GM12873 (cell line): ENCODE measurements around the gene PSD2.

Experiments used
- TF ChIP-seq, protein P1 (sequence below): IDR thresholded peaks from 2 replicates; pipeline ENCODE4 v1.5.1; 2012; ENCODE audit warnings: low read depth, mild to moderate bottlenecking, moderate library complexity, low read length, control low read depth; ENCODE audit not compliant: insufficient read depth; ENCODE audit errors: missing control alignments

The PSD2 gene

DNA sequence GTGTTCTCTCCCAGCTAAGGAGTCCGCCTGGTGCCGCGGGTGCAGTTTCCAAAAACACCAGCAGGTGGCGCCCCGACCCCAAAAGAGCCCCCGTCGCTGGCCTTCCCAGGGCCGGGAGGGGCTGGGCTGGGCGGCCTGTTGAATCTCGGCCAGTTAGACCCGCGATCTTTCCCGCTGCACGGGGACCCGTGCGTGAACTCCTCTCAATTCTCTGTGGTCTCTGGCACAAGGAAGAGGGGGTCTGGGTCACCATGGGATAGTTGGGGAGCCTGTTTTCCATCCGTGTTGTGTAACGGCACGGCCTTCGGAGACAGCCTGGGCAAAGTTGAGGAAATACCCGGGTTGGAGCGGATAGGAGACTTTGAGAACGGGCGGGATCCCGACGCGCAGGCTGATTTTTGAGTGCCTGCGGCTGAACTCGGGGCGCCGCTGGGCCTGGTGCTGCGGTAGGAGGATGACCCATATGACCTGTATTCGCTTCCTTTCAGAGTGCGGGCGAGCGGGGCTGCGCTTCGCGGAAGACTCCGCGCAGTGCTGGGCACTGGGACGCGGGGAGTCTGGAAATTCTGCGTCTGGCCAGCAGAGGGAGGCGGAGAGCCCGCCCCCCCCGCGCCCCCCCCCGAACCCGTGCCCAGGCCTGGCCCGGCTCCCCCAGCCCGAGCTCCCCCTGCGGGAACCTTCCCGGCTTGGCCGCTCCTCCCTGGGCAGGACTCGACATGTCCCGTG lies 7.9 kb upstream of the PSD2 start:
- TF ChIP-seq, protein P1, sequence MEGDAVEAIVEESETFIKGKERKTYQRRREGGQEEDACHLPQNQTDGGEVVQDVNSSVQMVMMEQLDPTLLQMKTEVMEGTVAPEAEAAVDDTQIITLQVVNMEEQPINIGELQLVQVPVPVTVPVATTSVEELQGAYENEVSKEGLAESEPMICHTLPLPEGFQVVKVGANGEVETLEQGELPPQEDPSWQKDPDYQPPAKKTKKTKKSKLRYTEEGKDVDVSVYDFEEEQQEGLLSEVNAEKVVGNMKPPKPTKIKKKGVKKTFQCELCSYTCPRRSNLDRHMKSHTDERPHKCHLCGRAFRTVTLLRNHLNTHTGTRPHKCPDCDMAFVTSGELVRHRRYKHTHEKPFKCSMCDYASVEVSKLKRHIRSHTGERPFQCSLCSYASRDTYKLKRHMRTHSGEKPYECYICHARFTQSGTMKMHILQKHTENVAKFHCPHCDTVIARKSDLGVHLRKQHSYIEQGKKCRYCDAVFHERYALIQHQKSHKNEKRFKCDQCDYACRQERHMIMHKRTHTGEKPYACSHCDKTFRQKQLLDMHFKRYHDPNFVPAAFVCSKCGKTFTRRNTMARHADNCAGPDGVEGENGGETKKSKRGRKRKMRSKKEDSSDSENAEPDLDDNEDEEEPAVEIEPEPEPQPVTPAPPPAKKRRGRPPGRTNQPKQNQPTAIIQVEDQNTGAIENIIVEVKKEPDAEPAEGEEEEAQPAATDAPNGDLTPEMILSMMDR: peak; percentile 92

DNA sequence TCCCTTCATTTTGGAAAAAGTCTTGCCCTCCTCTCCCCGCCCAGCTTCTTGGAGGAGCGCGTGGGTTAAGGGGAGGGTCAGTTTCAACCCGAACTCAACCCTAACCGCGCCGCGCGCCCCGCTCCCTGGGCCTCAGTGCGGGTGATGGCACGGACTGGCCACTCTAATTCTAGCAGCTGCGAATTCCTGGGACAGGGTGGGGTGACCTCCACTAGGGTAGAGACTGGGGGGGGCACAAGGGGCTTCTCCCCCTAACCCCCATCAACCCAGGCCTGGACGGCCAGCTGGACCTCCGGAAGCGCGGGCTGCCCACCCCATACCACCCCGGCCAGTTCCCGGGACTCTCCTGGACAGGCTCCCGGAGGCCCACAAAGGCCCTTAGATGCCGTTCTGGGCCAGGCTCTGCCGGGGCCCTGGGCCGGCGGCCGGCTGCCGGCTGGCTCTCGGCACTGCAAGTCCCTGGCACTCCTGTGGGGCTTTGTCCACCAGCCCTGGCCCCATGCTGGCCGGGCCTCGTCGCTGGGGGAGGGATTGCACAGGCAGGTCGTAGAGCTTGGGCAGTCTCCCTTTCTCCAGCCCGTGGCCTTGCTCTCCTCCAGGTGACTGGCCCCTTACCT lies 7.2 kb upstream of the PSD2 start:
- TF ChIP-seq, protein P1: no peak

DNA sequence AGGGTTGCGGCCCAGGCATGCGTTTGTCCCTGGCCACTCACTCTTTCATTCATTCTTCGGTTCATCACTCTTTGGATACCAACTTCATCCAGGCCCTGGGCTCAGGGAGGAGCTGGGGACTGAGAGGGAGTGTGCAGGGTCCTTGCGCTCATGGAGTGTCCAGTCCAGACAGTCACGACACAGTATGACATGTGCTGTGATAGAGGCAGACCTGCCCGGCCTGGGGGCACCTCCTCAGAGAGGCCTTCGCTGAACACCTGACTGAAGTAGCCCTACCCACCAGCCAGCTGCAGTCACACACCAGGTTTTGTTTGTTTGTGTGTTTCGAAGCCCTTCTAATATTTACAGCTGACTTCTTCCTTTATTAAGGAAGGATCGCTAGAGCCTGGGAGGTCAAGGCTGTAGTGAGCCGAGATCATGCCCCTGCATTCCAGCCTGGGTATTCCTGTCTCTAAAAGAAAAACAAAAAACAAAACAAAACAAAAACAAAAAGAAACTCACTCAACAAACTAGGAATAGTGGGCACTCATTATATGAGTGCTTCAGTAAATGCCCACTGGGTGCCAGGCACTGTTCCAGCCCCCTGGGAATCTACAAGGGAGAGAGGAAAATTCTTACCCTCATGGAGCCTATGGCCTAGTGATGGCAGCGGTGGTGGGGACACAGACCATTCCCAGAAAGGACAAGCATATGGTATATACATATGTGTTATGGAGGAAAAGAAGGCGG lies 6.3 kb upstream of the PSD2 start:
- TF ChIP-seq, protein P1: no peak

DNA sequence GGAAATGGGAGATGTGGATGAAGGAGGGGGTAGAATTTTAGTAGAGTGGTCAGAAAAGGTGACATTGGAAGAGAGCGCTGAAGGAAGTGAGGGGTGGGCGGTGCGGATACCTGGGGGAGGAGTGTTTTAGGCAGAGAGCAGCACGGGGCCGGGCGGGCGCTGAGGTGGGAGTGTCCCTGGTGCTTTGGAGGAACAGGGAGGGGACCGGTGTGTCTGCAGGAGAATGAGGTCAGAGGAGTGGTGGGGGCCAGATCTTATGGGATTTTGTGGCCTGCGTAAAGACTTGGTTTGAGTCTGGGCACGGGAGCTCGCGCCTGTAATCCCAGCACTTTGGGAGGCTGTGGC lies 5.8 kb upstream of the PSD2 start:
- TF ChIP-seq, protein P1: no peak

DNA sequence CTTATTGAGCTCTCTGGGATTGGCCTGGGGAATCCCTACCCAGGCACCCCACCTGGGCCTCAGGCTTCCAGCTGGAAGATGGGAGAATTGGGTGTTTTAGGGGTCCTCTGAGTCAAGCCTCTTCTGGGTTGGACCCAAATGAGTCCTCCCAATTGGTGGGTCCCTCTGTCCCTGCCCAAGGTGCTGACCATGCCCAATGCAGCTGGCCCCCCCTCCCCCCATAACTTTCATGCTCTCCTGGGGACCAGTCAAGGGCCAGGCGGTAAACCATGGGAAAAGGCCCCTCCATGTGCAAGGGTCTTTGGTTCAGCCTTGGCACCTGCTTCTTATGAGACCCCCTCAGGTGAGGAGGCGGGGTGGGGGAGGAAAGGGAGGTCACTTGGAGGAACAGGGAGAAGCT lies 3.4 kb upstream of the PSD2 start:
- TF ChIP-seq, protein P1: no peak

DNA sequence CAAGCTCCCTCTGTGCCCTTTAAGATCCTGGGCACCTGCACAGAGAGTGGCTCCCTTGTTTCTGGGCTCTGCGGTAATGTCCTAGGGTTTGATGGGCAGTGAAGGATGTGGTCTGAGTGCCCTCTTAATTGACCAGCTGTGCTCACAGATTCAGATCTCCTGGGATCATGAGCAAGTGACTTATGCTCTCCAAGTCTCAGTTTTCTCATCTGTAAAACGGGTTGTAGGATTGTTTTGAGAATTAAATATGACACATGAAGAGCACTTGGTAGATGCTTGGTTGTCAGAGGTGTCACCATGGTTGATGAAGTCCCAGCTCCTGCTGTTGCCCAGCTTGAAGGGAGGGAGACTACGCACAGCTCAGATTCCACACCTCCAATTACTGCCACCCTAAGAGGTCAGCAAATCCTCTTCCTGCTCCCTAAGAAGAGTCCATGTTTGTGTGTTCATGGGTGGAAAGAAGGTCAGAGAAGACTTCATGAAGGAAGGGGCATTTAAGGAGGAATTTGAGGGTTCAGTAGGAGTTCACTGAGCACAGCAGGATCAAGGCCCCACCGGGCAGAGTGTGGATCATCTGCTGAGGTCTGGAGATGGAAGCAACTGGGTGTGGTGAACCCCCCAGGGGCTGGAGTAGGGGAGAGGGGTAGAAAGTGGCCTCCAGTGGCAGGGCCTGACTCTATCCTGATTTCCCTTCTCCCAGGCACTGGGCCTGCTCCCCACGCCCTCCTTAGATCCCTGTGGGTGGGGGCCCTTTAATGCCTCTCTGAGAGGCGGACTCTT lies 1.4 kb upstream of the PSD2 start:
- TF ChIP-seq, protein P1: no peak
